Measurements from ENCODE around the gene FAM120A. TPM values are rescaled to one million over a fixed set of nuclear protein-coding genes. Genes with fewer than 3 reads are reported as not detected.
A peak's percentile ranks its signal among the peaks of the same experiment; 100 is the strongest.

Gene FAM120A
- total and polyA plus RNA-seq, 9 of the 15 experiments (the other 6 are each of a cell fraction or from before 2014, with no cell fraction given): 8.7 to 71.0 (median 42.2) TPM

DNA sequence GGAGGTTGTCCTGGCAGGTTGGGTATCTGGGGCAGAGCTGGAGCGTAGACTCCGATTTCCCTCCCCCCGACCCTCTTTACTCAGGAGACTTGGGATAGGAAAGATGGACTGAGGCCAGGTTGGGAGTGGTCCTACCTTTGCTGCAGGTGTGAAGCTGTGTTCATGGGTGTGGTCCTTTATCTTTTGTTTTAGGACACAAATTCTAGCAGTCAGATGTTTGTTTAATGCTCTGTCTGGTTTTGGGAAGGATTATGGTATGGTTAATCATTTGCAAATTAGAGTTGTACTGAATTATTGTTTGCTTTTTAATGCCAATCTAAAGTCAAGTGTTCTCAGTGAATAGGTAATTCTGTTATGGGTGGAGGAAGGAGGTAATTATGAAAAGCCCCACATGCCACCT, 16.0 kb downstream of the FAM120A start:
- Histone ChIP-seq H3K4me2 (ENCODE audit: insufficient read depth, low read length) (peak overlapping the region; percentile 61; the same call in 1 of the 2 replicates), H4K20me1 (replicated peaks; ENCODE audit: control insufficient read depth, insufficient read depth, low read length) (peaks cover 11% of the 10 kb centered on the region), H3K4me1 (replicated peaks in 1 of 2; ENCODE audit: control insufficient read depth in 2 of 2, insufficient read depth in 2 of 2, low read length in 2 of 2) (peaks cover 8 to 31% of the 10 kb centered on the region in 2 experiments; a peak in 4 of 5 replicates), H3K9ac (ENCODE audit: insufficient read depth in 1 of 2, low read depth in 2 of 2, low read length in 2 of 2) (no peak overlapping the region; a peak in 1 of 4 replicates), H2AFZ (ENCODE audit: low read depth, low read length) (no peak overlapping the region), H3K9me1 (ENCODE audit: control insufficient read depth, insufficient read depth, low read length) (peaks cover 3% of the 10 kb centered on the region), H3K4me3 (no peak overlapping the region), H3K79me2 (ENCODE audit: control insufficient read depth, insufficient read depth, low read length) (peaks cover 97% of the 10 kb centered on the region), H3K27ac (ENCODE audit: extremely low read depth, low read depth, low read length) (no peak overlapping the region; the same call in 2 of the 3 replicates), H3K27me3 (ENCODE audit: control insufficient read depth in 2 of 2, insufficient read depth in 2 of 2, low read length in 2 of 2) (no peaks in the 10 kb centered on the region), H3K36me3 (ENCODE audit: control insufficient read depth, insufficient read depth, low read length) (peaks cover 25% of the 10 kb centered on the region), H3K9me3 (replicated peaks; ENCODE audit: control insufficient read depth, insufficient read depth, low read depth, low read length) (no peaks in the 10 kb centered on the region)
- in situ Hi-C loops (cut with MboI) (no loop called here), intact Hi-C loops (cut with micrococcal nuclease) (no loop called here)
- 85% methylated on average over 2 of the region's 3 CpGs for WGBS (ENCODE audit: insufficient coverage, low coverage, missing lambda C conversion rate)
- FAIRE-seq (no peak), ATAC-seq (no peak), DNase-seq (ENCODE audit: extremely low read depth in 1 of 4, low spot score in 3 of 4) (no peak)
- TF ChIP-seq HSF4 (CRISPR knock-in tag; IDR thresholded peaks at IDR 0.05; ENCODE audit: borderline replicate concordance): no peak
- TF ChIP-seq WHSC1 (IDR thresholded peaks at IDR 0.05; ENCODE audit: low read length): no peak
- no peak for TF ChIP-seq KLF16 (IDR thresholded peaks at IDR 0.05)
- ChIA-PET CTCF (ENCODE audit: low intra/inter-chr PET ratio) (no interaction called here), POLR2A (interaction anchor here (0.5 kb wide), 1 partner anchor 32 kb away, joined by 4 read pairs; no protein-coding TSS in a partner anchor)
- BruUV-seq (replicated peaks): no TSS peak

- Histone ChIP-seq H3K36me3 (ENCODE audit: control insufficient read depth, insufficient read depth, low read length) (peaks cover 34% of the 10 kb centered on the region), H3K4me1 (replicated peaks in 1 of 2; ENCODE audit: control insufficient read depth in 2 of 2, insufficient read depth in 2 of 2, low read length in 2 of 2) (peaks cover 8 to 20% of the 10 kb centered on the region in 2 experiments; a peak in 4 of 5 replicates), H3K79me2 (ENCODE audit: control insufficient read depth, insufficient read depth, low read length) (peaks cover 95% of the 10 kb centered on the region), H4K20me1 (replicated peaks; ENCODE audit: control insufficient read depth, insufficient read depth, low read length) (peaks cover 11% of the 10 kb centered on the region), H2AFZ (ENCODE audit: low read depth, low read length) (no peak overlapping the region), H3K27me3 (ENCODE audit: control insufficient read depth in 2 of 2, insufficient read depth in 2 of 2, low read length in 2 of 2) (no peaks in the 10 kb centered on the region), H3K9me1 (ENCODE audit: control insufficient read depth, insufficient read depth, low read length) (peaks cover 3% of the 10 kb centered on the region), H3K4me2 (ENCODE audit: insufficient read depth, low read length) (peak overlapping the region; percentile 42), H3K9ac (ENCODE audit: insufficient read depth in 1 of 2, low read depth in 2 of 2, low read length in 2 of 2) (peak overlapping the region; percentile 13 to 76; a peak in 3 of 4 replicates), H3K9me3 (replicated peaks; ENCODE audit: control insufficient read depth, insufficient read depth, low read depth, low read length) (no peaks in the 10 kb centered on the region), H3K27ac (ENCODE audit: extremely low read depth, low read depth, low read length) (peak overlapping the region; percentile 16; the same call in 1 of the 3 replicates), H3K4me3 (no peak overlapping the region)
- POLR2A ChIA-PET: interaction anchor here (0.6 to 1.6 kb wide), 5 partner anchors 11 to 798 kb away, joined by 3 to 9 read pairs (median 4); partner anchors contain the start of genes FAM120A and FAM120AOS
- ATAC-seq: peak; percentile 27
- peak; percentile 40 for FAIRE-seq
- WGBS (ENCODE audit: insufficient coverage, low coverage, missing lambda C conversion rate): 53% methylated on average over 5 of the region's 5 CpGs
- no TSS peak for BruUV-seq (replicated peaks)
- intact Hi-C loops (cut with micrococcal nuclease) (no loop called here), in situ Hi-C loops (cut with MboI) (no loop called here)
- DNase-seq (ENCODE audit: extremely low read depth in 1 of 4, low spot score in 3 of 4): no peak
- CTCF ChIA-PET (ENCODE audit: low intra/inter-chr PET ratio): no interaction called here
- no peak for TF ChIP-seq CHAMP1 (IDR thresholded peaks at IDR 0.05)
- TF ChIP-seq TAF9B (IDR thresholded peaks at IDR 0.05; ENCODE audit: partially characterized antibody): no peak
- TF ChIP-seq ZFP30 (CRISPR knock-in tag; IDR thresholded peaks at IDR 0.05; ENCODE audit: borderline replicate concordance): no peak
- TF ChIP-seq, protein P1, sequence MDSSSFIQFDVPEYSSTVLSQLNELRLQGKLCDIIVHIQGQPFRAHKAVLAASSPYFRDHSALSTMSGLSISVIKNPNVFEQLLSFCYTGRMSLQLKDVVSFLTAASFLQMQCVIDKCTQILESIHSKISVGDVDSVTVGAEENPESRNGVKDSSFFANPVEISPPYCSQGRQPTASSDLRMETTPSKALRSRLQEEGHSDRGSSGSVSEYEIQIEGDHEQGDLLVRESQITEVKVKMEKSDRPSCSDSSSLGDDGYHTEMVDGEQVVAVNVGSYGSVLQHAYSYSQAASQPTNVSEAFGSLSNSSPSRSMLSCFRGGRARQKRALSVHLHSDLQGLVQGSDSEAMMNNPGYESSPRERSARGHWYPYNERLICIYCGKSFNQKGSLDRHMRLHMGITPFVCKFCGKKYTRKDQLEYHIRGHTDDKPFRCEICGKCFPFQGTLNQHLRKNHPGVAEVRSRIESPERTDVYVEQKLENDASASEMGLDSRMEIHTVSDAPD (CRISPR knock-in tag; IDR thresholded peaks at IDR 0.05): no peak
- no peak for TF ChIP-seq EGR1 (conservative IDR thresholded peaks at IDR 0.05)
- TF ChIP-seq ZNF778 (CRISPR knock-in tag; IDR thresholded peaks at IDR 0.05): no peak
- TF ChIP-seq ETV6 (IDR thresholded peaks at IDR 0.05; ENCODE audit: borderline replicate concordance in 1 of 2, low read depth in 2 of 2, low read length in 1 of 2): no peak
- no peak for TF ChIP-seq ETV6 (CRISPR knock-in tag; IDR thresholded peaks at IDR 0.05; ENCODE audit: borderline replicate concordance)
- TF ChIP-seq IRF2 (CRISPR knock-in tag; IDR thresholded peaks at IDR 0.05): no peak
These were observed 17.4 kb downstream of the FAM120A start for GRCh38 chr9:93468763-93469456.
